Endometrial microvascular endothelial cells (primary cell): ENCODE data around the gene ERVH48-1. TPM values are rescaled to one million over a fixed set of nuclear protein-coding genes. Genes with fewer than 3 reads are reported as not detected.

Experiments used
- total RNA-seq: library from RNA; depleted of rRNA; stranded (reverse); fragments of >200 nt; gene quantifications from one replicate; pipeline ENCODE4 v1.2.3, GENCODE V29; 2015; ENCODE audit errors: inconsistent ontology term

ERVH48-1 gene
- total RNA-seq, 1 donor from 2014 or later = not detected

Other genes with a start within 250 kb of the ERVH48-1 start
- 17.7 TPM for gene WDR4, start 46.1 kb downstream of the ERVH48-1 start, total RNA-seq
- gene NDUFV3, start 32.3 kb downstream of the ERVH48-1 start, total RNA-seq = 62.9 TPM
- gene PKNOX1, start 48.9 kb upstream of the ERVH48-1 start, total RNA-seq = 24.3 TPM
- gene CBS, start 150.2 kb upstream of the ERVH48-1 start, total RNA-seq = 4.6 TPM
- 17.0 TPM for gene U2AF1, start 181.9 kb upstream of the ERVH48-1 start, total RNA-seq
- not detected for gene CRYAA, start 243.4 kb upstream of the ERVH48-1 start, total RNA-seq